Measurements from ENCODE around the gene ZFYVE28.

GRCh38 chr4:2320746-2321145 lies 97.7 kb downstream of the ZFYVE28 start:
- TF ChIP-seq, protein P1, sequence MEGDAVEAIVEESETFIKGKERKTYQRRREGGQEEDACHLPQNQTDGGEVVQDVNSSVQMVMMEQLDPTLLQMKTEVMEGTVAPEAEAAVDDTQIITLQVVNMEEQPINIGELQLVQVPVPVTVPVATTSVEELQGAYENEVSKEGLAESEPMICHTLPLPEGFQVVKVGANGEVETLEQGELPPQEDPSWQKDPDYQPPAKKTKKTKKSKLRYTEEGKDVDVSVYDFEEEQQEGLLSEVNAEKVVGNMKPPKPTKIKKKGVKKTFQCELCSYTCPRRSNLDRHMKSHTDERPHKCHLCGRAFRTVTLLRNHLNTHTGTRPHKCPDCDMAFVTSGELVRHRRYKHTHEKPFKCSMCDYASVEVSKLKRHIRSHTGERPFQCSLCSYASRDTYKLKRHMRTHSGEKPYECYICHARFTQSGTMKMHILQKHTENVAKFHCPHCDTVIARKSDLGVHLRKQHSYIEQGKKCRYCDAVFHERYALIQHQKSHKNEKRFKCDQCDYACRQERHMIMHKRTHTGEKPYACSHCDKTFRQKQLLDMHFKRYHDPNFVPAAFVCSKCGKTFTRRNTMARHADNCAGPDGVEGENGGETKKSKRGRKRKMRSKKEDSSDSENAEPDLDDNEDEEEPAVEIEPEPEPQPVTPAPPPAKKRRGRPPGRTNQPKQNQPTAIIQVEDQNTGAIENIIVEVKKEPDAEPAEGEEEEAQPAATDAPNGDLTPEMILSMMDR (IDR thresholded peaks at IDR 0.05): no peak
- TF ChIP-seq POLR2A (IDR thresholded peaks at IDR 0.05) (no peak), EP300 (IDR thresholded peaks at IDR 0.05; ENCODE audit: low read depth) (no peak)
